A549 (cell line): Measurements from ENCODE around the gene LDLRAD4. TPM values are rescaled to one million over a fixed set of nuclear protein-coding genes. Genes with fewer than 3 reads are reported as not detected.

Experiments used
- ATAC-seq, 2 experiments: fragments of 200-7000 bp in 1 of 2; fragments of >200 bp in 1 of 2; cut with Nextera tagmentation in 1 of 2; cut with Tn5 transposase in 1 of 2; 3 replicates each; pipeline versions ENCODE4 v1.8.0 to v1.9.1; 2018 to 2020; ENCODE audit warnings: mild to moderate bottlenecking in 1 of 2, moderate library complexity in 1 of 2
- CTCF ChIA-PET: fragments of 300-600 bp; sonication (Branson Sonifier 250); formaldehyde crosslinking; extraction: SDS; loops from one replicate; lab custom pipeline; 2021; ENCODE audit warnings: antibody characterized with exemption, inconsistent platforms; lab: Yijun Ruan, JAX
- POLR2A ChIA-PET: fragments of 350-600 bp; formaldehyde crosslinking; extraction: SDS; loops from one replicate; lab custom pipeline; 2021; ENCODE audit warnings: antibody characterized with exemption, inconsistent platforms; lab: Yijun Ruan, JAX
- DNase-seq, 2 experiments: peaks; one replicate each; pipeline versions ENCODE4 v3.0.0 to v3.0.0-alpha.2; 2011 to 2016; ENCODE audit warnings: low read depth in 1 of 2, low spot score in 1 of 2
- FAIRE-seq: peaks from 2 replicates; lab custom pipeline; 2011; peaks lifted over from hg19 to GRCh38; lab: Jason Lieb, UNC
- H3K27ac ChIP-seq, 2 experiments: fragments of >200 bp; sonication (Bioruptor Twin); formaldehyde crosslinking; 3 replicates each; pipeline ENCODE4 v1.5.1; 2016 to 2017
- H3K4me1 ChIP-seq: fragments of >200 bp; sonication (Bioruptor Twin); formaldehyde crosslinking; 3 replicates; pipeline ENCODE4 v1.6.1; 2016
- H3K4me2 ChIP-seq: fragments of >200 bp; sonication (Bioruptor Twin); formaldehyde crosslinking; 3 replicates; pipeline ENCODE4 v1.6.1; 2016
- H3K4me3 ChIP-seq: fragments of >200 bp; sonication (Bioruptor Twin); formaldehyde crosslinking; 3 replicates; pipeline ENCODE4 v1.5.1; 2016
- H3K9me3 ChIP-seq: fragments of >200 bp; sonication (Bioruptor Twin); formaldehyde crosslinking; 3 replicates; pipeline ENCODE4 v1.6.1; 2016
- ATOH8 ChIP-seq: fragments of 250-450 bp; sonication (Bioruptor Pico); IDR thresholded peaks from 2 replicates; pipeline ENCODE4 v1.5.0; 2020; ENCODE audit warnings: low read depth, mild to moderate bottlenecking, moderate library complexity
- BCL3 ChIP-seq: fragments of >200 bp; sonication (Bioruptor Twin); formaldehyde crosslinking; IDR thresholded peaks from 3 replicates; pipeline ENCODE4 v1.6.1; 2016
- CBX2 ChIP-seq: fragments of 200-600 bp; sonication (generic); IDR thresholded peaks from 2 replicates; pipeline ENCODE4 v1.6.1; 2016; ENCODE audit warnings: low read depth, mild to moderate bottlenecking, borderline replicate concordance
- CEBPB ChIP-seq, 2 experiments: fragments of >200 bp in 1 of 2; sonication (Bioruptor Twin) in 1 of 2; formaldehyde crosslinking in 1 of 2; IDR thresholded peaks; 2 replicates each; pipeline ENCODE4 v1.6.1; 2012 to 2016
- CTCF ChIP-seq: fragments of >200 bp; sonication (Bioruptor Twin); formaldehyde crosslinking; IDR thresholded peaks from 3 replicates; pipeline ENCODE4 v1.5.1; 2016
- E2F6 ChIP-seq: IDR thresholded peaks from 2 replicates; pipeline ENCODE4 v1.6.1; 2012; ENCODE audit warnings: low read depth, borderline replicate concordance
- EHMT2 ChIP-seq: fragments of 200-600 bp; sonication (generic); IDR thresholded peaks from 2 replicates; pipeline ENCODE4 v1.6.1; 2016; ENCODE audit warnings: antibody characterized with exemption, low read depth, mild to moderate bottlenecking, moderate library complexity
- ESRRA ChIP-seq: fragments of 150-350 bp; IDR thresholded peaks from 2 replicates; pipeline ENCODE4 v1.6.1; 2014; ENCODE audit warnings: mild to moderate bottlenecking, low read length, borderline replicate concordance
- FOSB ChIP-seq: fragments of 250-450 bp; sonication (Bioruptor Pico); IDR thresholded peaks from 2 replicates; pipeline ENCODE4 v1.5.0; 2020; ENCODE audit warnings: mild to moderate bottlenecking, moderate library complexity
- FOSL2 ChIP-seq, 2 experiments: fragments of 450-650 bp in 1 of 2; fragments of >200 bp in 1 of 2; sonication (Bioruptor Twin) in 1 of 2; formaldehyde crosslinking; IDR thresholded peaks; 2 replicates each; pipeline versions ENCODE4 v1.5.0 to v1.6.1; 2016 to 2020; ENCODE audit warnings: mild to moderate bottlenecking in 1 of 2, moderate library complexity in 1 of 2
- KDM5A ChIP-seq: fragments of 200-600 bp; sonication (generic); IDR thresholded peaks from 2 replicates; pipeline ENCODE4 v1.6.1; 2016; ENCODE audit warnings: antibody characterized with exemption, mild to moderate bottlenecking
- MAFK ChIP-seq: fragments of 450-650 bp; IDR thresholded peaks from 2 replicates; pipeline ENCODE4 v1.6.1; 2014; ENCODE audit not compliant: partially characterized antibody
- NPAS2 ChIP-seq: fragments of 250-450 bp; sonication (Bioruptor Pico); IDR thresholded peaks from 2 replicates; pipeline ENCODE4 v1.8.0; 2022; ENCODE audit warnings: mild to moderate bottlenecking, moderate library complexity, borderline replicate concordance
- POLR2A ChIP-seq: IDR thresholded peaks from 2 replicates; pipeline ENCODE4 v1.6.1; 2012; ENCODE audit warnings: mild to moderate bottlenecking, low read length
- POLR2AphosphoS2 ChIP-seq: conservative IDR thresholded peaks from 2 replicates; pipeline ENCODE4 v1.6.1; 2012; ENCODE audit warnings: low read length, improper control_type of control experiment, inconsistent platforms
- REST ChIP-seq: fragments of 200-600 bp; sonication (generic); IDR thresholded peaks from 2 replicates; pipeline ENCODE4 v1.6.1; 2016; ENCODE audit warnings: antibody characterized with exemption, mild to moderate bottlenecking, moderate library complexity
- RFX5 ChIP-seq: fragments of 450-650 bp; IDR thresholded peaks from 2 replicates; pipeline ENCODE4 v1.7.1; 2014; ENCODE audit warnings: antibody characterized with exemption, mild to moderate bottlenecking, moderate library complexity
- USF2 ChIP-seq: fragments of 450-650 bp; IDR thresholded peaks from 2 replicates; pipeline ENCODE4 v1.6.1; 2014; ENCODE audit warnings: antibody characterized with exemption
- ZNF302 ChIP-seq: fragments of 250-450 bp; sonication (Bioruptor Pico); IDR thresholded peaks from 2 replicates; pipeline ENCODE4 v1.9.0; 2021; ENCODE audit warnings: inconsistent platforms, mild to moderate bottlenecking, moderate library complexity
- ZSCAN20 ChIP-seq: fragments of 250-450 bp; sonication (Bioruptor Pico); IDR thresholded peaks from 2 replicates; pipeline ENCODE4 v1.8.0; 2022; ENCODE audit warnings: mild to moderate bottlenecking, moderate library complexity
- WGBS: methylation state at CpG from one replicate; pipeline ENCODE4 v1.1.6; 2017; ENCODE audit errors: missing lambda C conversion rate; 5-methylcytosine and 5-hydroxymethylcytosine counted together
- polyA plus RNA-seq, 4 experiments: library from polyadenylated mRNA; depleted of rRNA in 3 of 4; stranded (reverse); fragments of >200 nt; fragmentation: RNase III in 1 of 4; extraction: RNeasy Plus Mini Kit Qiagen cat#74134 plus additional on column Dnase treatment in 1 of 4; gene quantifications; 2 replicates in 3 of 4; 3 replicates in 1 of 4; pipeline ENCODE4 v1.2.3, GENCODE V29; 2011 to 2017

Gene LDLRAD4
- polyA plus RNA-seq, 2 of the 4 experiments (the other 2 are of a cell fraction), result 5.2 to 7.6 TPM

GRCh38 chr18:13649397-13650390 lies 431.1 kb downstream of the LDLRAD4 start:
- 88% methylated on average over 21 of the region's 23 CpGs for WGBS
- no peak for FAIRE-seq
- Histone ChIP-seq H3K27ac (no peak overlapping the region), H3K4me1 (no peaks in the 10 kb centered on the region), H3K9me3 (no peaks in the 10 kb centered on the region), H3K4me3 (no peak overlapping the region), H3K4me2 (no peak overlapping the region)
- TF ChIP-seq POLR2AphosphoS2, result no peak
- TF ChIP-seq CEBPB (IDR thresholded peaks at IDR 0.05), result no peak
- no peak for TF ChIP-seq ESRRA
- no peak for TF ChIP-seq E2F6
- no peak for TF ChIP-seq CTCF
- no peak for TF ChIP-seq MAFK
- TF ChIP-seq FOSB (CRISPR knock-in tag), result no peak
- no peak for TF ChIP-seq ZNF302 (CRISPR knock-in tag)
- TF ChIP-seq BCL3, result no peak
- no peak for TF ChIP-seq EHMT2
- no peak for TF ChIP-seq ATOH8 (CRISPR knock-in tag)
- TF ChIP-seq POLR2A, result no peak
- TF ChIP-seq KDM5A, result no peak
- no peak for DNase-seq
- ChIA-PET POLR2A (no interaction called here), CTCF (no interaction called here)
- no peak for ATAC-seq

- ATAC-seq, result no peak
- POLR2A ChIA-PET, result no interaction called here
- Histone ChIP-seq H3K4me1 (no peaks in the 10 kb centered on the region), H3K27ac (no peak overlapping the region), H3K4me2 (no peak overlapping the region), H3K9me3 (no peaks in the 10 kb centered on the region), H3K4me3 (no peak overlapping the region)
- DNase-seq, result no peak
- 86% methylated on average over 12 of the region's 13 CpGs for whole genome bisulfite sequencing
- CTCF ChIA-PET, result no interaction called here
- no peak for FAIRE-seq
- no peak for TF ChIP-seq FOSL2 (IDR thresholded peaks at IDR 0.05)
- TF ChIP-seq FOSL2 (CRISPR knock-in tag; IDR thresholded peaks at IDR 0.05), result no peak
- no peak for TF ChIP-seq REST
- no peak for TF ChIP-seq ZSCAN20 (CRISPR knock-in tag)
- no peak for TF ChIP-seq USF2
- TF ChIP-seq RFX5, result no peak
- TF ChIP-seq CBX2, result no peak
- no peak for TF ChIP-seq CTCF
- TF ChIP-seq NPAS2 (CRISPR knock-in tag), result no peak
- no peak for TF ChIP-seq EHMT2
Observed at GRCh38 chr18:13653746-13654433, 435.3 kb downstream of the LDLRAD4 start.
